SU-DHL-6 (cell line): ENCODE results near the gene ABCB9.

Experiments
- CTCF ChIP-seq: fragments of 200-600 bp; sonication (generic); IDR thresholded peaks from one replicate; pipeline ENCODE4 v1.5.1; 2017; ENCODE audit warnings: antibody characterized with exemption, mild to moderate bottlenecking, low read length, moderate library complexity; ENCODE audit not compliant: insufficient read depth, poor library complexity, severe bottlenecking
- EZH2phosphoT487 ChIP-seq: fragments of 200-600 bp; sonication (generic), shearing (Covaris generic); conservative IDR thresholded peaks from 2 replicates; pipeline ENCODE4 v1.6.1; 2018; ENCODE audit warnings: mild to moderate bottlenecking, antibody characterized with exemption, low read length, moderate library complexity, mixed read lengths

GRCh38 chr12:122983789-122984515 lies 17.7 kb upstream of the ABCB9 start:
- TF ChIP-seq CTCF (no peak), EZH2phosphoT487 (no peak)
